Left lung (tissue), 14 donors: ENCODE measurements around the gene C4A. TPM values are rescaled to one million over a fixed set of nuclear protein-coding genes. Genes with fewer than 3 reads are reported as not detected.
"Not testable (repeated sequence)": the region's sequence is repeated elsewhere in the genome, so short reads cannot be mapped to it uniquely, and the experiment has no call there.

Experiments used
- ATAC-seq: fragments of 200-7000 bp; cut with Tn5 transposase; one replicate; pipeline ENCODE4 v1.9.1; 2020; ENCODE audit warnings: moderate library complexity
- DNase-seq, 4 donors: peaks; one replicate each; pipeline ENCODE4 v3.0.0-alpha.2; 2013 to 2020
- H3K27ac ChIP-seq, 2 donors: fragments of 200-600 bp; sonication (generic) in 1 of 2; one replicate each; pipeline versions ENCODE4 v1.5.0 to v1.8.0; 2020 to 2021
- H3K27me3 ChIP-seq, 2 donors: fragments of 200-600 bp; sonication (generic) in 1 of 2; one replicate each; pipeline versions ENCODE4 v1.5.0 to v1.8.0; 2020 to 2021
- H3K36me3 ChIP-seq, 2 donors: fragments of 200-600 bp; sonication (generic) in 1 of 2; one replicate each; pipeline versions ENCODE4 v1.5.0 to v1.8.0; 2020 to 2021
- H3K4me1 ChIP-seq, 2 donors: fragments of 200-600 bp; one replicate each; pipeline ENCODE4 v1.8.0; 2021
- H3K4me3 ChIP-seq, 2 donors: fragments of 200-600 bp; sonication (generic) in 1 of 2; one replicate each; pipeline versions ENCODE4 v1.5.0 to v1.8.0; 2020 to 2021; ENCODE audit warnings: mild to moderate bottlenecking in 1 of 2
- H3K9me3 ChIP-seq, 2 donors: fragments of 200-600 bp; sonication (generic) in 1 of 2; one replicate each; pipeline versions ENCODE4 v1.5.0 to v1.8.0; 2020 to 2021
- intact Hi-C, 2 donors: fragments of 100-400 bp; cut with DNase I; formaldehyde crosslinking; loops; one replicate each; pipeline versions ENCODE4 v1.11.2 to v1.14.2; 2022
- long read RNA-seq, 12 donors: library from polyadenylated mRNA in 2 of 12; unstranded in 2 of 12; transcript quantifications; one replicate each; pipeline ENCODE4 v2.0.0 and lab custom pipeline, GENCODE V29; 2019 to 2026
- polyA plus RNA-seq, 6 donors: library from polyadenylated mRNA; unstranded; fragments of 120-200 nt; gene quantifications; one replicate each; pipeline ENCODE4 v1.2.1, GENCODE V29; 2013; ENCODE audit not compliant: insufficient read length in 6 of 6
- total RNA-seq, 2 donors: library from RNA; stranded (reverse); fragmentation: NEBNext Ultra II Directional; extraction: Animal tissue kit (Norgen Biotek cat#: 25700); gene quantifications; one replicate each; pipeline ENCODE4 v1.2.1, GENCODE V29; 2021
- TF ChIP-seq, protein P1 (sequence below), 2 donors: fragments of 200-600 bp; sonication (generic) in 1 of 2; IDR thresholded peaks; one replicate each; pipeline versions ENCODE4 v1.5.0 to v1.8.0; 2021; ENCODE audit warnings: antibody characterized with exemption in 2 of 2
- donor health status: DM: no; HTN: yes; CAD: no.
- donor health status: DM: no; HTN: no; CAD: no.

The C4A gene
- total RNA-seq (100 to 1,000 TPM in 1 of 2 donors, 10 to 100 TPM in 1; 95.5 to 124 TPM), polyA plus RNA-seq (10 to 100 TPM in 2 of 6 donors, 1 to 10 TPM in 4; 5.9 to 20.7 (median 7.4) TPM)
- long read RNA-seq, donor 1, partial matches to known transcripts, result 5 of 7 reads
- long read RNA-seq, donor 1, other reads (novel, unspliced or antisense), result 0 of 7 reads
- long read RNA-seq, donor 2, result 0 reads
- long read RNA-seq, donor 3, full-length matches to known transcripts, result 1 of 1 reads
- long read RNA-seq, donor 3, partial matches to known transcripts, result 0 of 1 reads
- long read RNA-seq, donor 3, other reads (novel, unspliced or antisense), result 0 of 1 reads
- long read RNA-seq, donor 4, full-length matches to known transcripts, result 2 of 4 reads
- long read RNA-seq, donor 4, partial matches to known transcripts, result 2 of 4 reads
- long read RNA-seq, donor 4, other reads (novel, unspliced or antisense), result 0 of 4 reads
- long read RNA-seq, donor 5, result 0 reads
- long read RNA-seq, donor 6, partial matches to known transcripts, result 0 of 1 reads
- long read RNA-seq, donor 6, other reads (novel, unspliced or antisense), result 0 of 1 reads
- long read RNA-seq, donor 7, result 0 reads
- long read RNA-seq, donor 8, result 0 reads
- long read RNA-seq, donor 9, result 0 reads
- long read RNA-seq, donor 10, result 0 reads
- long read RNA-seq, donor 11, partial matches to known transcripts, result 6 of 12 reads
- long read RNA-seq, donor 11, other reads (novel, unspliced or antisense), result 5 of 12 reads
- long read RNA-seq, donor 12, result 0 reads

DNA sequence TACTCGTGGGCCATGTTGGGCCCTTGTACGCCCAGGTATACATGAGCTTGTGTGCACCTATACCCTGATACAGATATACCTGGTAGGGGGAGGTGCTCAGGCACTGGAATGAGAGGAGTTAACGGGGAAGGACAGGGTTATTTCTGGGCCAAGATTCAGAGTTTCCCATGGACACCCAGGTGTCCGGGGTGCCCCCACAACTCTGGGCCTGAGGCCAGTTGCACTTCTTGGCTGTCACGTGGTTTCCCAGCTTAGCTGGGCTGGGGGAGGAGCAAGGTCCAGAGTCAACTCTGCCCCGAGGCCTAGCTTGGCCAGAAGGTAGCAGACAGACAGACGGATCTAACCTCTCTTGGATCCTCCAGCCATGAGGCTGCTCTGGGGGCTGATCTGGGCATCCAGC, at the start of gene C4A:
C4A (plus strand) TSS at position 314 of the 400 bp plus-strand sequence; CDS start at position 365, 51 bp downstream.
- H3K4me3 ChIP-seq, DNase-seq, H3K4me1 ChIP-seq, H3K27me3 ChIP-seq, intact Hi-C loops, H3K27ac ChIP-seq, H3K9me3 ChIP-seq: not testable (repeated sequence)
- peaks cover 0 to 14% of the 10 kb centered on the region in 2 donors for H3K36me3 ChIP-seq
- ATAC-seq, result peak; percentile 90

DNA sequence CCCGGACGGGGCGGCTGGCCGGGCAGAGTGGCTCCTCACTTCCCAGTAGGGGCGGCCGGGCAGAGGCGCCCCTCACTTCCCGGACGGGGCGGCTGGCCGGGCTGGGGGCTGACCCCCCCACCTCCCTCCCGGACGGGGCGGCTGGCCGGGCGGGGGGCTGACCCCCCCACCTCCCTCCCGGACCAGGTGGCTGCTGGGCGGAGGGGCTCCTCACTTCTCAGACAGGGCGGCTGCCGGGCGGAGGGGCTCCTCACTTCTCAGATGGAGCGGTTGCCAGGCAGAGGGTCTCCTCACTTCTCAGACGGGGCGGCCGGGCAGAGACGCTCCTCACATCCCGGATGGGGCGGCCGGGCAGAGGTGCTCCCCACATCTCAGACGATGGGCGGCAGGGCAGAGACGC, 49.7 kb upstream of the C4A start:
- not testable (repeated sequence) for DNase-seq, ATAC-seq

DNA sequence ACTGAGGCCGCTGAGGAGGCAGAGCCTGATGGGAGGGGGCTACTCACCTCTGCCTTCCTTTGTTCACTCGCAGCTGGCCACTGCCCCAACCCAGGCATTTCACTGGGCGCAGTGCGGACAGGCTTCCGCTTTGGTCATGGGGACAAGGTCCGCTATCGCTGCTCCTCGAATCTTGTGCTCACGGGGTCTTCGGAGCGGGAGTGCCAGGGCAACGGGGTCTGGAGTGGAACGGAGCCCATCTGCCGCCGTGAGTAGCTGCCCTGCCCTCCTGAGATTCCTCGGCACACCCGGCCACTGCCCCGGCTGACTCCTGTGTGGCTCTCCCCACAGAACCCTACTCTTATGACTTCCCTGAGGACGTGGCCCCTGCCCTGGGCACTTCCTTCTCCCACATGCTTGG, 48.3 kb upstream of the C4A start:
- no peak for ATAC-seq

More for the DNA sequence above, 49.7 kb upstream of the C4A start:
- H3K4me1 ChIP-seq, result peaks cover 0 to 16% of the 10 kb centered on the region in 2 donors
- H3K27ac ChIP-seq, H3K36me3 ChIP-seq, H3K9me3 ChIP-seq, H3K4me3 ChIP-seq, intact Hi-C loops, H3K27me3 ChIP-seq: not testable (repeated sequence)

DNA sequence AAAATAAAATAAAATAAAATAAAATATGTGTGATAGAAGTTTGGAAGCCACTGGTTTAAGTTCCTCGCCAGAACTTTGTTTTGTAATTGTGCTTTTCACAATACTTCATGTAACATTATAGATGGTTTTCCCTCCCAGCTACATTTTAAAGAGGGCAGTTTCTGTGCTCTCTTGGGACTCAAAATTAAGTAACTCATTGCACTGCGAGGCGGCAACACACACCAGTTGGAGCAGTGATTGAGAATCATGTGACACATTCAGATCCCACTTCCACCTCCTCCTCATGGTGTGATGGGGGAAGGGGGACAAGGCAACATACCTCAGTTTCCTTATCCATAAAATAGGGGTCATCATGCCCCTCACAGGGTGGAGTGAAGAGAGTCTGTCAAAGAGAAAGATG, 46.8 kb upstream of the C4A start:
- DNase-seq (no peak), ATAC-seq (no peak)
- Histone ChIP-seq H3K27me3 (no peaks in the 10 kb centered on the region), H3K36me3 (peaks cover 0 to 24% of the 10 kb centered on the region in 2 donors), H3K9me3 (no peaks in the 10 kb centered on the region), H3K4me1 (peaks cover 0 to 2% of the 10 kb centered on the region in 2 donors), H3K27ac (no peak overlapping the region), H3K4me3 (no peak overlapping the region)
- intact Hi-C loops, result no loop called here
- TF ChIP-seq, protein P1, sequence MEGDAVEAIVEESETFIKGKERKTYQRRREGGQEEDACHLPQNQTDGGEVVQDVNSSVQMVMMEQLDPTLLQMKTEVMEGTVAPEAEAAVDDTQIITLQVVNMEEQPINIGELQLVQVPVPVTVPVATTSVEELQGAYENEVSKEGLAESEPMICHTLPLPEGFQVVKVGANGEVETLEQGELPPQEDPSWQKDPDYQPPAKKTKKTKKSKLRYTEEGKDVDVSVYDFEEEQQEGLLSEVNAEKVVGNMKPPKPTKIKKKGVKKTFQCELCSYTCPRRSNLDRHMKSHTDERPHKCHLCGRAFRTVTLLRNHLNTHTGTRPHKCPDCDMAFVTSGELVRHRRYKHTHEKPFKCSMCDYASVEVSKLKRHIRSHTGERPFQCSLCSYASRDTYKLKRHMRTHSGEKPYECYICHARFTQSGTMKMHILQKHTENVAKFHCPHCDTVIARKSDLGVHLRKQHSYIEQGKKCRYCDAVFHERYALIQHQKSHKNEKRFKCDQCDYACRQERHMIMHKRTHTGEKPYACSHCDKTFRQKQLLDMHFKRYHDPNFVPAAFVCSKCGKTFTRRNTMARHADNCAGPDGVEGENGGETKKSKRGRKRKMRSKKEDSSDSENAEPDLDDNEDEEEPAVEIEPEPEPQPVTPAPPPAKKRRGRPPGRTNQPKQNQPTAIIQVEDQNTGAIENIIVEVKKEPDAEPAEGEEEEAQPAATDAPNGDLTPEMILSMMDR (IDR thresholded peaks at IDR 0.05), result no peak

More for the DNA sequence above, 48.3 kb upstream of the C4A start:
- H3K4me1 ChIP-seq, result peaks cover 0 to 14% of the 10 kb centered on the region in 2 donors
- no peak overlapping the region for H3K4me3 ChIP-seq
- TF ChIP-seq, protein P1 (IDR thresholded peaks at IDR 0.05), result no peak
- no peak for DNase-seq
- no peaks in the 10 kb centered on the region for H3K9me3 ChIP-seq
- intact Hi-C loops, result no loop called here
- H3K27me3 ChIP-seq, result no peaks in the 10 kb centered on the region
- no peak overlapping the region for H3K27ac ChIP-seq
- peaks cover 0 to 11% of the 10 kb centered on the region in 2 donors for H3K36me3 ChIP-seq

DNA sequence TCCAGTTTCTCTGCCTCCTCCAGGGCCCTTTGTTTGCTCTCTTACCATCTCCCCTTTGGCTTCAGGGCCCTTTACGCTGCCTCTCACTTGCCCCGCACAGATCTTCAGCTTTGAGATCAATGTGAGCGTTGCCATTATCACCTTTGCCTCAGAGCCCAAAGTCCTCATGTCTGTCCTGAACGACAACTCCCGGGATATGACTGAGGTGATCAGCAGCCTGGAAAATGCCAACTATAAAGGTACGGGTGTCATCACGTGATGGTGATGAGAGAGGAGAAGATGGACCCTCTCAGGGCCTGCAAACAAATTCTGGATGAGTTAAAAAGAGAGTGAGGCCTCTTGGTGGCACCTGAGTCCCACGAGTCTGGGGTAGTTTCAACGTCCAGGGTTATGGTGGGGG, 46.0 kb upstream of the C4A start:
- intact Hi-C loops, result no loop called here
- peaks cover 0 to 28% of the 10 kb centered on the region in 2 donors for H3K36me3 ChIP-seq
- no peak overlapping the region for H3K27ac ChIP-seq
- H3K4me3 ChIP-seq, result no peak overlapping the region
- H3K4me1 ChIP-seq, result no peaks in the 10 kb centered on the region
- ATAC-seq, result no peak
- TF ChIP-seq, protein P1 (IDR thresholded peaks at IDR 0.05), result no peak
- DNase-seq, result no peak
- no peaks in the 10 kb centered on the region for H3K9me3 ChIP-seq
- H3K27me3 ChIP-seq, result no peaks in the 10 kb centered on the region

DNA sequence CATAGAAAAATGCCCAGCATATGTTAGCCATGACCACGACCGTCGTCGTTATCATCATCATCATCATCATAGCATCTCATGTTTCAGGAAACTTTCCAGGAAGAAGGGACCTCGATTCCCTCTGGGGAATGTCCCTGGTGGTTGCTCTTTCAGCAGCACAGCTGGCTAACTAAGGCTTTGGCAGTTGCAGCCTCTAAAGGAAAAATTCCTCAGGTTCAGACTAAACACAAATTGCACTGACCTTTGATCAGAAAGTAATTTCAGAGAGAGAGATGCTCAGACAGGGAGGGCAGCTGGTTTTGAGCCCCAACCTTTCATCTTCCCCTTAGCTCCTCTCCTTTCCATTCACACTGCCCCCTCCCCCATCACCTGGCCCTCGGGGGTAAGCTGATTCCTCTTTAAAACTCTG, 41.6 kb upstream of the C4A start:
- no peaks in the 10 kb centered on the region for H3K27me3 ChIP-seq
- H3K27ac ChIP-seq, result no peak overlapping the region
- DNase-seq, result no peak
- TF ChIP-seq, protein P1 (IDR thresholded peaks at IDR 0.05), result no peak
- no peak for ATAC-seq
- intact Hi-C loops, result no loop called here
- H3K4me3 ChIP-seq, result no peak overlapping the region
- H3K36me3 ChIP-seq, result peaks cover 0 to 42% of the 10 kb centered on the region in 2 donors
- H3K9me3 ChIP-seq, result no peaks in the 10 kb centered on the region
- H3K4me1 ChIP-seq, result peaks cover 1 to 8% of the 10 kb centered on the region in 2 donors
